ENCODE data around the gene LCOR. TPM values are rescaled to one million over a fixed set of nuclear protein-coding genes. Genes with fewer than 3 reads are reported as not detected.

Gene LCOR
- total RNA-seq, 1 donor: 29.9 TPM

DNA sequence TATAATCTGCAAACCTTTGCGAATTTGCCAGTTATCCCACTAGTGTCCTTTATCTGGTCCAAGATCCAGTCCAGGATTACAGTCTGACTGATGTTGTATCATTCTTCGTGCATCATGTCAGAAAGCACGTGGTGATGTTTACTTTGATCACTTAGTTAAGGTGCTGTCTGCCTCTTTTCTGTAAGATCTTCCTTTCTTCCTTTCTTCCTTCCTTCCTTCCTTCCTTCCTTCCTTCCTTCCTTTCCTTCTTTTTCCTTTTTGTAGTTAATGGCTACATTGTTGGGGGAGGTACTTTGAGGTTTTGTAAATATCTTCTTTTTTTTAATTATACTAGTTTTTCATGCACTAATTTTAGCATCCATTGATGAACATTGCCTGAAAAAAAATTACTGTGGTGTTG, 80.3 kb downstream of the LCOR start:
- H3K4me3 ChIP-seq (ENCODE audit: low read depth, low read length): no peak overlapping the region
- TF ChIP-seq, protein P1, sequence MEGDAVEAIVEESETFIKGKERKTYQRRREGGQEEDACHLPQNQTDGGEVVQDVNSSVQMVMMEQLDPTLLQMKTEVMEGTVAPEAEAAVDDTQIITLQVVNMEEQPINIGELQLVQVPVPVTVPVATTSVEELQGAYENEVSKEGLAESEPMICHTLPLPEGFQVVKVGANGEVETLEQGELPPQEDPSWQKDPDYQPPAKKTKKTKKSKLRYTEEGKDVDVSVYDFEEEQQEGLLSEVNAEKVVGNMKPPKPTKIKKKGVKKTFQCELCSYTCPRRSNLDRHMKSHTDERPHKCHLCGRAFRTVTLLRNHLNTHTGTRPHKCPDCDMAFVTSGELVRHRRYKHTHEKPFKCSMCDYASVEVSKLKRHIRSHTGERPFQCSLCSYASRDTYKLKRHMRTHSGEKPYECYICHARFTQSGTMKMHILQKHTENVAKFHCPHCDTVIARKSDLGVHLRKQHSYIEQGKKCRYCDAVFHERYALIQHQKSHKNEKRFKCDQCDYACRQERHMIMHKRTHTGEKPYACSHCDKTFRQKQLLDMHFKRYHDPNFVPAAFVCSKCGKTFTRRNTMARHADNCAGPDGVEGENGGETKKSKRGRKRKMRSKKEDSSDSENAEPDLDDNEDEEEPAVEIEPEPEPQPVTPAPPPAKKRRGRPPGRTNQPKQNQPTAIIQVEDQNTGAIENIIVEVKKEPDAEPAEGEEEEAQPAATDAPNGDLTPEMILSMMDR (IDR thresholded peaks at IDR 0.05; ENCODE audit: insufficient read depth, low read length): no peak
- DNase-seq (ENCODE audit: low read depth): no peak

DNA sequence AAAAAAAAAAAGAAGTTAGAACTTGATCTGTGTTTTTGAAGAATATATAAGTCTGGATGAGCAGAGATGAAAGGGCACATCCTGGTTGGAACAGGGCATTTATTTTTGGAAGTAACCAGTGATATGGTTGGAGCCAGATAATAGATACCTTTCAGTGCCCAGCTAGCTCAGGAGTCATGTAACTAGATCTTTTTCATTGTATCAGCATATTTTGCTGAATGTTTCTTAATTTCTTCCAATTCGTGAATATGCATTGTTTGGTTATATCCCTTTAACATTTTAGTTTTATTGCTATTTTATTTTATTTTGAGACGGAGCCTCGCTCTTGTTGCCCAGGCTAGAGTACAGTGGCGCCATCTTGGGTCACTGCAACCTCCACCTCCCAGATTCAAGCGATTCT, 81.8 kb downstream of the LCOR start:
- TF ChIP-seq, protein P1 (IDR thresholded peaks at IDR 0.05; ENCODE audit: insufficient read depth, low read length): no peak
- DNase-seq (ENCODE audit: low read depth): no peak

GRCh38 chr10:96917628-96918027, 85.5 kb downstream of the LCOR start:
- no peak for DNase-seq (ENCODE audit: low read depth)
- no peak overlapping the region for H3K4me3 ChIP-seq (ENCODE audit: low read depth, low read length)
- TF ChIP-seq, protein P1 (IDR thresholded peaks at IDR 0.05; ENCODE audit: insufficient read depth, low read length): no peak

More for the DNA sequence above, 81.8 kb downstream of the LCOR start:
- no peak overlapping the region for H3K4me3 ChIP-seq (ENCODE audit: low read depth, low read length)

- TF ChIP-seq, protein P1 (IDR thresholded peaks at IDR 0.05; ENCODE audit: insufficient read depth, low read length): no peak
- DNase-seq (ENCODE audit: low read depth): no peak
- H3K4me3 ChIP-seq (ENCODE audit: low read depth, low read length): no peak overlapping the region
Observed at GRCh38 chr10:96918214-96919002, 86.3 kb downstream of the LCOR start.

- DNase-seq (ENCODE audit: low read depth): no peak
Observed at GRCh38 chr10:96919785-96920430, 87.8 kb downstream of the LCOR start.

GRCh38 chr10:96921655-96922054, 89.6 kb downstream of the LCOR start:
- no peak for DNase-seq (ENCODE audit: low read depth)

More at GRCh38 chr10:96919785-96920430, 87.8 kb downstream of the LCOR start:
- TF ChIP-seq, protein P1 (IDR thresholded peaks at IDR 0.05; ENCODE audit: insufficient read depth, low read length): no peak
- no peak overlapping the region for H3K4me3 ChIP-seq (ENCODE audit: low read depth, low read length)

More at GRCh38 chr10:96921655-96922054, 89.6 kb downstream of the LCOR start:
- TF ChIP-seq, protein P1 (IDR thresholded peaks at IDR 0.05; ENCODE audit: insufficient read depth, low read length): no peak
- H3K4me3 ChIP-seq (ENCODE audit: low read depth, low read length): no peak overlapping the region
